CD8-positive, alpha-beta memory T cell (primary cell): ENCODE measurements around the gene PRKAB1. TPM values are rescaled to one million over a fixed set of nuclear protein-coding genes. Genes with fewer than 3 reads are reported as not detected.
A peak's percentile ranks its signal among the peaks of the same experiment; 100 is the strongest.

Experiments used
- CTCF ChIA-PET: fragments of 350-600 bp; sonication (Branson Sonifier 250); formaldehyde crosslinking; loops from one replicate; lab custom pipeline; 2021; ENCODE audit warnings: antibody characterized with exemption; lab: Charles Lee
- POLR2A ChIA-PET: fragments of 350-600 bp; sonication (Branson Sonifier 250); formaldehyde crosslinking; loops from one replicate; lab custom pipeline; 2021; ENCODE audit warnings: antibody characterized with exemption; lab: Charles Lee
- DNase-seq, 5 donors: peaks; one replicate each; pipeline versions ENCODE4 v3.0.0 to v3.0.0-alpha.2; 2020 to 2022; ENCODE audit warnings: mixed read lengths in 1 of 5
- H3K27ac ChIP-seq: one replicate; pipeline ENCODE4 v1.7.0; 2013; ENCODE audit warnings: low read depth, mild to moderate bottlenecking, low read length, moderate library complexity
- H3K27me3 ChIP-seq: 2 replicates; pipeline ENCODE4 v1.7.0; 2013; ENCODE audit warnings: low read length, mild to moderate bottlenecking; ENCODE audit not compliant: insufficient read depth, poor library complexity, severe bottlenecking
- H3K36me3 ChIP-seq: 2 replicates; pipeline ENCODE4 v1.7.0; 2013; ENCODE audit warnings: mild to moderate bottlenecking, low read length, moderate library complexity; ENCODE audit not compliant: insufficient read depth
- H3K4me1 ChIP-seq: 2 replicates; pipeline ENCODE4 v1.7.0; 2013; ENCODE audit warnings: mild to moderate bottlenecking, low read length, moderate library complexity; ENCODE audit not compliant: insufficient read depth
- H3K4me3 ChIP-seq: 2 replicates; pipeline ENCODE4 v1.7.0; 2013; ENCODE audit warnings: mild to moderate bottlenecking, low read length
- H3K9me3 ChIP-seq: 2 replicates; pipeline ENCODE4 v1.7.0; 2013; ENCODE audit warnings: mild to moderate bottlenecking, low read length
- H3K27ac Mint-ChIP-seq, 8 donors: one replicate each; pipeline ENCODE4 v1.8.0; 2020 to 2021; ENCODE audit warnings: mixed read lengths in 8 of 8, mild to moderate bottlenecking in 6 of 8, inconsistent platforms in 3 of 8, moderate library complexity in 3 of 8
- H3K27me3 Mint-ChIP-seq, 2 donors: one replicate each; pipeline ENCODE4 v1.8.0; 2020 to 2021; ENCODE audit warnings: mixed read lengths in 2 of 2, mild to moderate bottlenecking in 1 of 2, moderate library complexity in 1 of 2
- H3K36me3 Mint-ChIP-seq, 3 donors: one replicate each; pipeline ENCODE4 v1.8.0; 2020 to 2021; ENCODE audit warnings: mixed read lengths in 3 of 3, inconsistent platforms in 1 of 3, mild to moderate bottlenecking in 1 of 3
- H3K4me1 Mint-ChIP-seq, 3 donors: one replicate each; pipeline ENCODE4 v1.8.0; 2020 to 2021; ENCODE audit warnings: mixed read lengths in 3 of 3, inconsistent platforms in 1 of 3, mild to moderate bottlenecking in 1 of 3
- H3K4me3 Mint-ChIP-seq, 7 donors: one replicate each; pipeline ENCODE4 v1.8.0; 2020 to 2021; ENCODE audit warnings: mixed read lengths in 7 of 7, mild to moderate bottlenecking in 6 of 7, moderate library complexity in 4 of 7, inconsistent platforms in 2 of 7
- H3K9me3 Mint-ChIP-seq, 5 donors: one replicate each; pipeline ENCODE4 v1.8.0; 2020 to 2022; ENCODE audit warnings: mixed read lengths in 5 of 5, mild to moderate bottlenecking in 3 of 5, moderate library complexity in 2 of 5, inconsistent platforms in 1 of 5
- polyA plus RNA-seq: library from polyadenylated mRNA; unstranded; fragments of 300-500 nt; fragmentation: Illumina TruSeq; gene quantifications from one replicate; pipeline ENCODE4 v1.2.3, GENCODE V29; 2021
- total RNA-seq, 2 experiments: library from RNA; stranded (reverse); gene quantifications; one replicate each; pipeline ENCODE4 v1.2.3, GENCODE V29; 2021

The PRKAB1 gene
- total and polyA plus RNA-seq, 3 experiments from 2014 or later = 27.2 to 32.0 (median 30.8) TPM

GRCh38 chr12:119718141-119718540 is 50.2 kb downstream of the PRKAB1 start:
- Mint-ChIP-seq H3K4me3 (no peak overlapping the region), H3K4me1 (no peaks in the 10 kb centered on the region), H3K36me3 (peaks cover 0 to 1% (median 0%) of the 10 kb centered on the region in 3 donors), H3K9me3 (no peaks in the 10 kb centered on the region), H3K27me3 (no peaks in the 10 kb centered on the region), H3K27ac (no peak overlapping the region)
- Histone ChIP-seq H3K4me3 (no peak overlapping the region), H3K36me3 (no peaks in the 10 kb centered on the region), H3K4me1 (no peaks in the 10 kb centered on the region), H3K27ac (no peak overlapping the region), H3K9me3 (no peaks in the 10 kb centered on the region), H3K27me3 (no peaks in the 10 kb centered on the region)
- ChIA-PET POLR2A (no interaction called here), CTCF (no interaction called here)
- DNase-seq = no peak

- ChIA-PET CTCF (no interaction called here), POLR2A (no interaction called here)
- H3K27me3 ChIP-seq = no peaks in the 10 kb centered on the region
- no peaks in the 10 kb centered on the region for H3K4me1 ChIP-seq
- no peaks in the 10 kb centered on the region for H3K9me3 ChIP-seq
- peaks cover 0 to 3% (median 0%) of the 10 kb centered on the region in 3 donors for H3K36me3 Mint-ChIP-seq
- no peak overlapping the region for H3K4me3 ChIP-seq
- DNase-seq = no peak
- H3K27ac Mint-ChIP-seq = no peak overlapping the region
- no peaks in the 10 kb centered on the region for H3K4me1 Mint-ChIP-seq
- H3K36me3 ChIP-seq = no peaks in the 10 kb centered on the region
- H3K27me3 Mint-ChIP-seq = no peaks in the 10 kb centered on the region
- H3K9me3 Mint-ChIP-seq = no peaks in the 10 kb centered on the region
- no peak overlapping the region for H3K4me3 Mint-ChIP-seq
- H3K27ac ChIP-seq = no peak overlapping the region
Measured at GRCh38 chr12:119720349-119720748, 52.4 kb downstream of the PRKAB1 start.

- no peak overlapping the region for H3K4me3 ChIP-seq
- Mint-ChIP-seq H3K4me3 (no peak overlapping the region), H3K4me1 (no peaks in the 10 kb centered on the region), H3K36me3 (peaks cover 0 to 3% (median 0%) of the 10 kb centered on the region in 3 donors), H3K9me3 (no peaks in the 10 kb centered on the region), H3K27me3 (no peaks in the 10 kb centered on the region), H3K27ac (no peak overlapping the region)
- H3K27ac ChIP-seq = no peak overlapping the region
- H3K4me1 ChIP-seq = no peaks in the 10 kb centered on the region
- ChIA-PET CTCF (no interaction called here), POLR2A (no interaction called here)
- no peaks in the 10 kb centered on the region for H3K27me3 ChIP-seq
- H3K9me3 ChIP-seq = no peaks in the 10 kb centered on the region
- DNase-seq = no peak
- no peaks in the 10 kb centered on the region for H3K36me3 ChIP-seq
Measured at GRCh38 chr12:119721306-119721705, 53.4 kb downstream of the PRKAB1 start.

GRCh38 chr12:119725523-119725922 is 57.6 kb downstream of the PRKAB1 start:
- no peak overlapping the region for H3K27ac Mint-ChIP-seq

GRCh38 chr12:119727600-119728443 is 59.9 kb downstream of the PRKAB1 start:
- no peak for DNase-seq
- Histone ChIP-seq H3K36me3 (no peaks in the 10 kb centered on the region), H3K4me1 (no peaks in the 10 kb centered on the region), H3K9me3 (no peaks in the 10 kb centered on the region), H3K4me3 (no peak overlapping the region), H3K27me3 (no peaks in the 10 kb centered on the region), H3K27ac (no peak overlapping the region)
- Mint-ChIP-seq H3K36me3 (peaks cover 0 to 5% (median 0%) of the 10 kb centered on the region in 3 donors), H3K27ac (peak overlapping the region in 1 of 8 donors; percentile 22), H3K27me3 (peaks cover 0 to 2% of the 10 kb centered on the region in 2 donors), H3K4me1 (no peaks in the 10 kb centered on the region), H3K9me3 (no peaks in the 10 kb centered on the region), H3K4me3 (no peak overlapping the region)
- POLR2A ChIA-PET = no interaction called here
- CTCF ChIA-PET = no interaction called here

More at GRCh38 chr12:119725523-119725922, 57.6 kb downstream of the PRKAB1 start:
- peaks cover 0 to 5% (median 0%) of the 10 kb centered on the region in 3 donors for H3K36me3 Mint-ChIP-seq
- Histone ChIP-seq H3K36me3 (no peaks in the 10 kb centered on the region), H3K27me3 (no peaks in the 10 kb centered on the region), H3K27ac (no peak overlapping the region), H3K4me3 (no peak overlapping the region), H3K9me3 (no peaks in the 10 kb centered on the region), H3K4me1 (no peaks in the 10 kb centered on the region)
- H3K4me1 Mint-ChIP-seq = no peaks in the 10 kb centered on the region
- DNase-seq = no peak
- H3K27me3 Mint-ChIP-seq = peaks cover 0 to 2% of the 10 kb centered on the region in 2 donors
- no peaks in the 10 kb centered on the region for H3K9me3 Mint-ChIP-seq
- CTCF ChIA-PET = no interaction called here
- H3K4me3 Mint-ChIP-seq = no peak overlapping the region
- POLR2A ChIA-PET = no interaction called here

GRCh38 chr12:119728444-119728745 is 60.5 kb downstream of the PRKAB1 start:
- ChIA-PET POLR2A (no interaction called here), CTCF (no interaction called here)
- H3K9me3 Mint-ChIP-seq = no peaks in the 10 kb centered on the region
- DNase-seq = no peak
- no peaks in the 10 kb centered on the region for H3K36me3 ChIP-seq
- H3K9me3 ChIP-seq = no peaks in the 10 kb centered on the region
- peaks cover 0 to 2% of the 10 kb centered on the region in 2 donors for H3K27me3 Mint-ChIP-seq
- no peaks in the 10 kb centered on the region for H3K27me3 ChIP-seq
- H3K27ac Mint-ChIP-seq = no peak overlapping the region
- H3K4me1 Mint-ChIP-seq = no peaks in the 10 kb centered on the region
- H3K4me3 ChIP-seq = no peak overlapping the region
- H3K4me1 ChIP-seq = no peaks in the 10 kb centered on the region
- H3K27ac ChIP-seq = no peak overlapping the region
- H3K36me3 Mint-ChIP-seq = peaks cover 0 to 4% (median 0%) of the 10 kb centered on the region in 3 donors
- no peak overlapping the region for H3K4me3 Mint-ChIP-seq

GRCh38 chr12:119729871-119730270 is 61.9 kb downstream of the PRKAB1 start:
- no peak for DNase-seq
- Mint-ChIP-seq H3K27me3 (peaks cover 0 to 2% of the 10 kb centered on the region in 2 donors), H3K9me3 (no peaks in the 10 kb centered on the region), H3K4me3 (no peak overlapping the region), H3K27ac (no peak overlapping the region), H3K36me3 (peaks cover 0 to 4% (median 0%) of the 10 kb centered on the region in 3 donors), H3K4me1 (no peaks in the 10 kb centered on the region)
- no peaks in the 10 kb centered on the region for H3K27me3 ChIP-seq
- no peaks in the 10 kb centered on the region for H3K4me1 ChIP-seq
- H3K4me3 ChIP-seq = no peak overlapping the region
- no peaks in the 10 kb centered on the region for H3K9me3 ChIP-seq
- no peak overlapping the region for H3K27ac ChIP-seq
- ChIA-PET POLR2A (no interaction called here), CTCF (no interaction called here)
- H3K36me3 ChIP-seq = no peaks in the 10 kb centered on the region

GRCh38 chr12:119730381-119730780 is 62.4 kb downstream of the PRKAB1 start:
- no peaks in the 10 kb centered on the region for H3K27me3 ChIP-seq
- no peaks in the 10 kb centered on the region for H3K4me1 ChIP-seq
- peaks cover 0 to 2% of the 10 kb centered on the region in 2 donors for H3K27me3 Mint-ChIP-seq
- H3K9me3 ChIP-seq = no peaks in the 10 kb centered on the region
- no peak overlapping the region for H3K4me3 Mint-ChIP-seq
- no peaks in the 10 kb centered on the region for H3K9me3 Mint-ChIP-seq
- CTCF ChIA-PET = no interaction called here
- no peak for DNase-seq
- no peak overlapping the region for H3K4me3 ChIP-seq
- H3K36me3 ChIP-seq = no peaks in the 10 kb centered on the region
- POLR2A ChIA-PET = no interaction called here
- no peaks in the 10 kb centered on the region for H3K4me1 Mint-ChIP-seq
- no peak overlapping the region for H3K27ac Mint-ChIP-seq
- peaks cover 0 to 4% (median 0%) of the 10 kb centered on the region in 3 donors for H3K36me3 Mint-ChIP-seq
- no peak overlapping the region for H3K27ac ChIP-seq
